GM19467 (cell line): Measurements from ENCODE around the gene LGR6.
"Not testable (repeated sequence)": the region's sequence is repeated elsewhere in the genome, so short reads cannot be mapped to it uniquely, and the experiment has no call there.

Source experiments
- ATAC-seq: cut with Tn5 transposase; IDR thresholded peaks from one replicate; pipeline ENCODE4 v1.9.1; 2021; ENCODE audit warnings: mild to moderate bottlenecking, moderate library complexity; ENCODE audit not compliant: unreplicated experiment

LGR6 gene

GRCh38 chr1:202311875-202312635, 118.5 kb downstream of the LGR6 start:
- ATAC-seq = no peak

- ATAC-seq = no peak
These were observed 122.1 kb downstream of the LGR6 start for GRCh38 chr1:202315576-202316168.

DNA sequence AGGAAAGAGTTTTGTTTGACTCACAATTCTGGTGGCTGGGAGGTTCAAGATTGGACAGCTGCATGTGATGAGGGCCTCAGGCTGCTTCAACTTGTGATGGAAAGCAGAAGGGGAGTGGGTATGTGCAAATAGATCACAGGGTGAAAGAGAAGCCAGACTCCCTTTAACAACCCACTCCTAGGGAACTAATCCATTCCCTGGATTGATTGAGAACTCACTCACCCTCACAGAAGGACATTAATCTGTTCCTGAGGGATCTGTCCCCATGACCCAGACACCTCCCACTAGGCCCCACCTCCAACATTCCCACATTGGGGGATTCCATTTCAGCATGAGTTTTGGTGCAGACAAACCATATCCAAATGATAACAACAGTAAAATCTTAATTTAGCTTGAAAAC, 122.6 kb downstream of the LGR6 start:
- no peak for ATAC-seq

DNA sequence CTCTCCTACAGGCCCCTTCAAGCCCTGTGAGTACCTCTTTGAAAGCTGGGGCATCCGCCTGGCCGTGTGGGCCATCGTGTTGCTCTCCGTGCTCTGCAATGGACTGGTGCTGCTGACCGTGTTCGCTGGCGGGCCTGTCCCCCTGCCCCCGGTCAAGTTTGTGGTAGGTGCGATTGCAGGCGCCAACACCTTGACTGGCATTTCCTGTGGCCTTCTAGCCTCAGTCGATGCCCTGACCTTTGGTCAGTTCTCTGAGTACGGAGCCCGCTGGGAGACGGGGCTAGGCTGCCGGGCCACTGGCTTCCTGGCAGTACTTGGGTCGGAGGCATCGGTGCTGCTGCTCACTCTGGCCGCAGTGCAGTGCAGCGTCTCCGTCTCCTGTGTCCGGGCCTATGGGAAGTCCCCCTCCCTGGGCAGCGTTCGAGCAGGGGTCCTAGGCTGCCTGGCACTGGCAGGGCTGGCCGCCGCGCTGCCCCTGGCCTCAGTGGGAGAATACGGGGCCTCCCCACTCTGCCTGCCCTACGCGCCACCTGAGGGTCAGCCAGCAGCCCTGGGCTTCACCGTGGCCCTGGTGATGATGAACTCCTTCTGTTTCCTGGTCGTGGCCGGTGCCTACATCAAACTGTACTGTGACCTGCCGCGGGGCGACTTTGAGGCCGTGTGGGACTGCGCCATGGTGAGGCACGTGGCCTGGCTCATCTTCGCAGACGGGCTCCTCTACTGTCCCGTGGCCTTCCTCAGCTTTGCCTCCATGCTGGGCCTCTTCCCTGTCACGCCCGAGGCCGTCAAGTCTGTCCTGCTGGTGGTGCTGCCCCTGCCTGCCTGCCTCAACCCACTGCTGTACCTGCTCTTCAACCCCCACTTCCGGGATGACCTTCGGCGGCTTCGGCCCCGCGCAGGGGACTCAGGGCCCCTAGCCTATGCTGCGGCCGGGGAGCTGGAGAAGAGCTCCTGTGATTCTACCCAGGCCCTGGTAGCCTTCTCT, 124.6 kb downstream of the LGR6 start:
- ATAC-seq = no peak

- ATAC-seq = no peak
These were observed 125.9 kb downstream of the LGR6 start for GRCh38 chr1:202319381-202320080.

- ATAC-seq = no peak
These were observed 126.4 kb downstream of the LGR6 start for GRCh38 chr1:202320081-202320405.

DNA sequence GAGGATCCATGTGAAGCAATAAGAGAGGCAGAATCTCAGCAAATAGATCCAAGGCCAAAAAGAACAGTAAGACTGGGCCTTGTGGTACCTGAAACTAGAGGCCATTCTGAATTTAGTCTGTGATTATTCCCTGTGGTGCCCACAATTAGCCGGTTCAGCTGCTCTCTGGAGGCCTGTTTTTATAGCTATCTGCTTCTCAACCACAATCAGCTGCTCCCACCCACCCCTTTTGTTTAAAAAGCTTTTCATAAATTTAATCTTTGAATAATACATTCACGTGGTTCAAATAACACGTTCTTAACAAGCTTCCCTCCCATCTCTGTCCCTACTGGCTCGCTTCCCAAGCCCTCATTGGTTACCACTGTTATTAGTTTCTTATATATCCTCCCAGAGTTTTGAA, 130.1 kb downstream of the LGR6 start:
- no peak for ATAC-seq

GRCh38 chr1:202324646-202325045, 131.0 kb downstream of the LGR6 start:
- ATAC-seq = no peak

DNA sequence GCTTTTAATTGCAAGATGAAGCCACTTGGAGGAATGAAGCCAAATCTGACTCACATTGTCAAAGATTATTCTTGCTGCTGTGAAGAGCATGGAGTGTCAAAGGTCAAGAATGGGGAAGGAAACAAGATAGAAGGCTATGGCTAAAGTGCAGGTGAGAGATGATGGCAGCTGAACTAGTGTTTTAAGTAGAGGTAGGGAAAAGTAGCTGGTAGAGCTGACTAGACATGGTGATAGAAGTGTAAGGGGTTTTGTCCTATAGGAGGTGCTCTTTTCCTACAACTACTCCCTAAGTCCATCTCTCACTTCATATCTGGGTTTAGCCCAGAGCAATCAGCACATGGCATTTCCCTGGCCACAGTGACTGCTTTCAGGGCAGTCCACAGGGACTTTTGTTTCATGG, 136.3 kb downstream of the LGR6 start:
- ATAC-seq = no peak

GRCh38 chr1:202333861-202334260, 140.3 kb downstream of the LGR6 start:
- ATAC-seq = no peak

DNA sequence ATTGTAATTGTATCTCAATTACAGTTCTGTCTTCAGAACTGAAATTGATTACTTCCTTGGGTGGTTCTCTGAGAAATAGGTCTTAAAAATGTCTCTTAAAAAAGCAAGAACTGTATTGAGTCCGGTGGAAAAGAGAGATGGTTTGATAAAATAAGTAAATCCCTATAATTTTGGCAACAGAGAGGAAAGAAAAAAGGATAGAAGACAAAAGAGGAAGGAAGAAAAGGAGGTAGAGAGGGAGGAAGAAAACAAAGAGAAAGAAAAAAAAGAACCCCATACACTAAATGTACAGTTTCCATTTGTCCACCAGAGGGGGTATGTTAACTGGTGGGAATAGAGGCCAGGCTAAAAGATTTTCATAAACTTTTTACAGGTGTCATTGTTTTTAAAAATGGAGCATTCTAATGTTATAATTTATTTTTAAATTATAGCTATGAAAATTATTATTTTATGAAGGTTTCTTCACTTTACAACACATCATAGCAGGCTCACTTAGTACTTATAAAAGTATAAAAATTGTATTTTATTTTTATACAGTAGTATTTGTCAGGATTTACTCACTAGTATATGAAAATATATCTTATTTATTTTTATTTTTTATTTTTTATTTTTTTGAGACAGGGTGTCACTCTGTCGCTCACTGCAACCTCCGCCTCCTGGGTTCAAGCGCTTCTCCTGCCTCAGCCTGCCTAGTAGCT, 150.2 kb downstream of the LGR6 start:
- no peak for ATAC-seq

GRCh38 chr1:202348005-202348508, 154.5 kb downstream of the LGR6 start:
- no peak for ATAC-seq

DNA sequence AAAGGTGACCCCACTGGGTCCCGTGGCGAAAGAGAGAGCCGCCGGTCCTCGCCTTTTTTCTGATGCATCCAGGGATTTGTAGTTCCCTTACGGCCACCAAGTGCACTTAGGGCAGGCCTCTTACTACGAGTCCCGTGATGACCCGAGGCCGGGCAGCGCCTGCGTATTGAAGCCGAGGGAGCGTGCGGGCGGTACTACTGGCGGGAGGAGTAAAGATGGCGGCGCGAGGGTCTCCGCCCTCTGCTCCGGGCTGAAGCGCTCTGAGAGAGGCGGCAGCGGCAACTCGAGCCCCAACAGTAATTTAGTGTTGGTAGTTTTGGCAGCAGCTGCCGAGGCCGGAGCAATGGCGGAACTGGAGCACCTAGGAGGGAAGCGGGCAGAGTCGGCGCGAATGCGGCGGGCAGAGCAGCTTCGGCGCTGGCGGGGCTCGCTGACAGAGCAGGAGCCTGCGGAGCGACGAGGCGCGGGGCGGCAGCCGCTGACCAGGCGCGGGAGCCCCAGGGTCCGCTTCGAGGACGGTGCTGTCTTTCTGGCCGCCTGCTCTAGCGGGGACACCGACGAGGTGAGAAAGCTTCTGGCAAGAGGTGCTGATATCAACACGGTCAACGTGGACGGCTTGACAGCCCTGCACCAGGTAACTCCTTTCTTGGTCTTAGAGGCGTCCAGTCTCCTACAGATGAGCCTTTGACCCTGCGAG, 155.1 kb downstream of the LGR6 start, which contains the start of gene PPP1R12B:
PPP1R12B (plus strand) TSS at position 191 of the 697 bp plus-strand sequence; CDS start at position 344, 153 bp downstream.
- peak; percentile 95 for ATAC-seq

DNA sequence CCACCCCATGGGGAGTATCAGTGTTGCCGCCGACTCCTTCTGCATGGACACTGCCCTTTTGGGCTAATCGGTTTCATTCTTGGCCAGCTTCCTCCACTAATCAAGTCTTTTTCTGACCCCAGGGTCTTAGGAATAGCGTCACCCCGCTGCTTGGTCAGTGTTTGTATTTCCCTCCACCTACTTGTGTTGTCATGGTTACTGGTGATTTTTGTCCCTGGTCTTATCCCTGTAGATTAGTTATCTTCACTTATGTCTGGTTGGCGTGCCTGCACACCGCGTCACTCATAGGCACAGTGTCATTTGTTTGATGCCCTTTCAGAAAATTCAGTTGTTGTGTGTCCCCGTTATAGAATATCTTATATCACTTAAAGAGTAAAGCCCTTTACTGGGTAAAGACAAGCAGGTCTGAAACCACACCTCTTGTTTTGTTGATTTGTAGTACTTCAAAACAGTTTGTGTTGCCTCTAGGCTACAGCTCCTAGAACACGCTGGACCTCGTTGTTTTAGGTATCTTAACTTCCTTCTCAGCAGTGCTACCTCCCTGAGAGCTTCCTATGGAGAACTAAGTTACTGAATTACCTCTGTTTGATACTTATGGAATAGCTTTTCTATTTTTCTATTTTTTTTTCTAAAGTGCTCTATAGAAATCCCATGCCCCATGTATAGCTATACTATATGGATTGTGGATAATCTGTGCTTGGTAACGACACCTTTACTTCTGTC, 155.8 kb downstream of the LGR6 start:
- no peak for ATAC-seq

- no peak for ATAC-seq
These were observed 158.1 kb downstream of the LGR6 start for GRCh38 chr1:202351725-202352124.

DNA sequence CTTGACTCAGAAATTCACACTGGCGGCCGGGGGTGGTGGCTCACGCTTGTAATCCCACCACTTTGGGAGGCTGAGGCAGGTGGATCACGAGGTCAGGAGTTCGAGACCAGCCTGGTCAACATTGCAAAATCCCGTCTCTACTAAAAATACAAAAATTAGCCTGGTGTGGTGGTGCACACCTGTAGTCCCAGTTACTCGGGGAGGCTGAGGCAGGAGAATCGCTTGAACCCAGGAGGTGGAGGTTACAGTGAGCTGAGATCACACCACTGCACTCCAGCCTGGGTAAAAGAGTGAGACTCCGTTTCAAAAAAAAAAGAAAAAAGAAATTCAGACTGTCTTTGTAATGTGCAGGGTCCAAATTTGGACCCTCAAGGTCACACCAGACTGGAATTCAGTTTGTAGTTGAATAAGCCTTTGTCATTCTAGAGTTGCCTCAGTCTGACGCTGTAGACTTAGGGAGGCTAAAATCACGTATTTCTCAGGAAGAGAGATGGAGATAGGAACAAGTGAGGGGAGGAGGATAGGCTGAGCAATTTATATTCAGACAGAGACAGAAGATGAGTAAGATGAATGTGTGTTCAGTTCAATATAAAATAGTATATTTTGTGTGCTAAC, 159.1 kb downstream of the LGR6 start:
- not testable (repeated sequence) for ATAC-seq

DNA sequence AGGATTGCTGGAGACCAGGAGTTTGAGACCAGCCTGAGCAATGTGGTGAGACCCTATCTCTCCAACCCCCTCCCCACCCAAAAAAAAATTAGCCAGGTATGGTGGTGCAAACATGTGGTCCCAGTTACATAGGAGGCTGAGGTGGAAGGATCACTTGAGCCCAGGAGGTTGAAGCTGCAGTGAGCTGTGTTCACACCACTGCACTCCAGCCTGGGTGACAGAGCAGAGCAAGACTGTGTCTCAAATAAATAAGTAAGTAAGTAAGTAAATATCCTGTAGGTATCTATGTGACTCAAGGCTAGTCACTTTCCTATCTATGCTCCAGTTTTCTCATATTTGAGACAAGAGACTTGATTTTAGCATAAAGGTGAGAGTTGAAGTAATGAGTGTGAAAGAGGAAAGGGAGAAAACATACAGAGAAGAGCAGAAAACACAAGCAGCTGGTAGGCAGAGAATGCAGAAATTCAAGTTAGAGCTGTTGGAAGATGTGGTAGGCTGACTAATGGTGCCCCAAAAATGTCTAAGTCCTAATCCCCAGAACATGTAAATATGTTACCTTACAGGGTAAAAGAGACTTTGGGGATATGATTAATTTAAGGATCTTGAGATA, 162.4 kb downstream of the LGR6 start:
- no peak for ATAC-seq

- no peak for ATAC-seq
These were observed 163.9 kb downstream of the LGR6 start for GRCh38 chr1:202357506-202357905.
